ENCODE data around the gene CREB3L2.

GRCh38 chr7:138030679-138031351 lies 28.9 kb upstream of the CREB3L2 start:
- TF ChIP-seq NFYB (IDR thresholded peaks at IDR 0.05; ENCODE audit: insufficient read depth, low read depth, low read length) (no peak), LARP7 (IDR thresholded peaks at IDR 0.05) (no peak), MAX (IDR thresholded peaks at IDR 0.05; ENCODE audit: low read depth, low read length) (no peak), MTA2 (IDR thresholded peaks at IDR 0.05; ENCODE audit: low read depth) (no peak), CTCF (IDR thresholded peaks at IDR 0.05 in 2 of 3, conservative IDR thresholded peaks at IDR 0.05 in 1 of 3; ENCODE audit: control insufficient read depth in 2 of 3, extremely low read depth in 1 of 3, insufficient read depth in 1 of 3, low read depth in 3 of 3, low read length in 3 of 3) (no peak), POLR2AphosphoS5 (IDR thresholded peaks at IDR 0.05; ENCODE audit: low read length) (no peak), SP1 (IDR thresholded peaks at IDR 0.05; ENCODE audit: low read depth, low read length) (no peak), ETV6 (conservative IDR thresholded peaks at IDR 0.05 in 1 of 2, IDR thresholded peaks at IDR 0.05 in 1 of 2; ENCODE audit: borderline replicate concordance in 1 of 2, low read depth in 1 of 2) (no peak), TARDBP (IDR thresholded peaks at IDR 0.05; ENCODE audit: borderline replicate concordance) (no peak), FOXM1 (IDR thresholded peaks at IDR 0.05; ENCODE audit: low read depth, low read length) (no peak), E2F4 (IDR thresholded peaks at IDR 0.05; ENCODE audit: low read depth, low read length) (no peak), STAT3 (IDR thresholded peaks at IDR 0.05; ENCODE audit: low read depth, low read length) (no peak)

Measured in GM12878 (cell line).